HCT116 (cell line): ENCODE measurements around the gene MCF2L.

Source experiments
- EGR1 ChIP-seq: IDR thresholded peaks from 2 replicates; pipeline ENCODE4 v1.6.1; 2012; ENCODE audit warnings: low read depth
- JUND ChIP-seq: IDR thresholded peaks from 2 replicates; pipeline ENCODE4 v1.6.1; 2012
- POLR2A ChIP-seq: IDR thresholded peaks from 2 replicates; pipeline ENCODE4 v1.7.0; 2011; ENCODE audit warnings: borderline replicate concordance; ENCODE audit not compliant: insufficient read depth, insufficient read length; ENCODE audit errors: extremely low read depth
- YY1 ChIP-seq: IDR thresholded peaks from 2 replicates; pipeline ENCODE4 v1.6.1; 2011; ENCODE audit warnings: low read length, low read depth, moderate library complexity, mild to moderate bottlenecking; ENCODE audit not compliant: insufficient replicate concordance; ENCODE audit errors: extremely low read depth
- ZNF274 ChIP-seq: fragments of 200-500 bp; sonication (Bioruptor generic); IDR thresholded peaks from 2 replicates; pipeline ENCODE4 v1.6.1; 2014; ENCODE audit warnings: mild to moderate bottlenecking, low read depth, low read length, inconsistent platforms
- TF ChIP-seq, protein P1 (sequence below), 3 experiments: fragments of 200-600 bp in 1 of 3; sonication (generic) in 1 of 3; IDR thresholded peaks in 2 of 3; conservative IDR thresholded peaks in 1 of 3; 2 replicates each; pipeline ENCODE4 v1.5.1; 2012 to 2017; ENCODE audit warnings: low read depth in 2 of 3, low read length in 2 of 3, antibody characterized with exemption in 1 of 3, borderline replicate concordance in 1 of 3, control low read depth in 1 of 3, mild to moderate bottlenecking in 1 of 3, mixed read lengths in 1 of 3, mixed run types in 1 of 3, moderate library complexity in 1 of 3; ENCODE audit not compliant: insufficient read depth in 1 of 3
- TF ChIP-seq, protein P2 (sequence below): IDR thresholded peaks from 2 replicates; pipeline ENCODE4 v1.6.1; 2012; ENCODE audit warnings: low read depth

DNA sequence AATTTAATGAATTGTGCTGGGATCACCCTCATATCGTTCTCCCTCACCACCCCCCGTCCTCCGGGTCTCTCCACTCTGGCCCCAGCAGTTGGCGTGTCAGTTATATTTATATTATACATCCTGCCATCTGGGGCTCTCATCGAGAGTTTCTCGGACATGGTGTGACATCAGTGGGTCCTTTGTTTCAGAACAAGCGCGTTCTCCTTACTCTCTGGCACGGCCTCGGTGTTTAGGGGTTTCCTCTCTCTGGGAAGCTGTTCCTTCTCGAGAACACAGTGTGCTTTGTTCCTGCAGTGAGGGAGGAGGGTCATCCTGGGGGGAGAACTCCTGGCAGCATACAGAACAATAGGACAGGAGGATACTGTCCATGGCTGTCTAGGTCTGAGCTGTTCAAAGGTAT is 9.8 kb upstream of the MCF2L start:
- no peak for TF ChIP-seq YY1
- TF ChIP-seq, protein P1, sequence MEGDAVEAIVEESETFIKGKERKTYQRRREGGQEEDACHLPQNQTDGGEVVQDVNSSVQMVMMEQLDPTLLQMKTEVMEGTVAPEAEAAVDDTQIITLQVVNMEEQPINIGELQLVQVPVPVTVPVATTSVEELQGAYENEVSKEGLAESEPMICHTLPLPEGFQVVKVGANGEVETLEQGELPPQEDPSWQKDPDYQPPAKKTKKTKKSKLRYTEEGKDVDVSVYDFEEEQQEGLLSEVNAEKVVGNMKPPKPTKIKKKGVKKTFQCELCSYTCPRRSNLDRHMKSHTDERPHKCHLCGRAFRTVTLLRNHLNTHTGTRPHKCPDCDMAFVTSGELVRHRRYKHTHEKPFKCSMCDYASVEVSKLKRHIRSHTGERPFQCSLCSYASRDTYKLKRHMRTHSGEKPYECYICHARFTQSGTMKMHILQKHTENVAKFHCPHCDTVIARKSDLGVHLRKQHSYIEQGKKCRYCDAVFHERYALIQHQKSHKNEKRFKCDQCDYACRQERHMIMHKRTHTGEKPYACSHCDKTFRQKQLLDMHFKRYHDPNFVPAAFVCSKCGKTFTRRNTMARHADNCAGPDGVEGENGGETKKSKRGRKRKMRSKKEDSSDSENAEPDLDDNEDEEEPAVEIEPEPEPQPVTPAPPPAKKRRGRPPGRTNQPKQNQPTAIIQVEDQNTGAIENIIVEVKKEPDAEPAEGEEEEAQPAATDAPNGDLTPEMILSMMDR (IDR thresholded peaks at IDR 0.05 in 2 of 3, conservative IDR thresholded peaks at IDR 0.05 in 1 of 3; ENCODE audit: borderline replicate concordance in 1 of 3, insufficient read depth in 1 of 3, low read depth in 2 of 3, low read length in 2 of 3): no peak
- TF ChIP-seq JUND: no peak
- no peak for TF ChIP-seq POLR2A
- TF ChIP-seq, protein P2, sequence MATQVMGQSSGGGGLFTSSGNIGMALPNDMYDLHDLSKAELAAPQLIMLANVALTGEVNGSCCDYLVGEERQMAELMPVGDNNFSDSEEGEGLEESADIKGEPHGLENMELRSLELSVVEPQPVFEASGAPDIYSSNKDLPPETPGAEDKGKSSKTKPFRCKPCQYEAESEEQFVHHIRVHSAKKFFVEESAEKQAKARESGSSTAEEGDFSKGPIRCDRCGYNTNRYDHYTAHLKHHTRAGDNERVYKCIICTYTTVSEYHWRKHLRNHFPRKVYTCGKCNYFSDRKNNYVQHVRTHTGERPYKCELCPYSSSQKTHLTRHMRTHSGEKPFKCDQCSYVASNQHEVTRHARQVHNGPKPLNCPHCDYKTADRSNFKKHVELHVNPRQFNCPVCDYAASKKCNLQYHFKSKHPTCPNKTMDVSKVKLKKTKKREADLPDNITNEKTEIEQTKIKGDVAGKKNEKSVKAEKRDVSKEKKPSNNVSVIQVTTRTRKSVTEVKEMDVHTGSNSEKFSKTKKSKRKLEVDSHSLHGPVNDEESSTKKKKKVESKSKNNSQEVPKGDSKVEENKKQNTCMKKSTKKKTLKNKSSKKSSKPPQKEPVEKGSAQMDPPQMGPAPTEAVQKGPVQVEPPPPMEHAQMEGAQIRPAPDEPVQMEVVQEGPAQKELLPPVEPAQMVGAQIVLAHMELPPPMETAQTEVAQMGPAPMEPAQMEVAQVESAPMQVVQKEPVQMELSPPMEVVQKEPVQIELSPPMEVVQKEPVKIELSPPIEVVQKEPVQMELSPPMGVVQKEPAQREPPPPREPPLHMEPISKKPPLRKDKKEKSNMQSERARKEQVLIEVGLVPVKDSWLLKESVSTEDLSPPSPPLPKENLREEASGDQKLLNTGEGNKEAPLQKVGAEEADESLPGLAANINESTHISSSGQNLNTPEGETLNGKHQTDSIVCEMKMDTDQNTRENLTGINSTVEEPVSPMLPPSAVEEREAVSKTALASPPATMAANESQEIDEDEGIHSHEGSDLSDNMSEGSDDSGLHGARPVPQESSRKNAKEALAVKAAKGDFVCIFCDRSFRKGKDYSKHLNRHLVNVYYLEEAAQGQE: no peak
- no peak for TF ChIP-seq EGR1
- TF ChIP-seq ZNF274: no peak
